ENCODE results near the gene PCGF3.

PCGF3 gene

DNA sequence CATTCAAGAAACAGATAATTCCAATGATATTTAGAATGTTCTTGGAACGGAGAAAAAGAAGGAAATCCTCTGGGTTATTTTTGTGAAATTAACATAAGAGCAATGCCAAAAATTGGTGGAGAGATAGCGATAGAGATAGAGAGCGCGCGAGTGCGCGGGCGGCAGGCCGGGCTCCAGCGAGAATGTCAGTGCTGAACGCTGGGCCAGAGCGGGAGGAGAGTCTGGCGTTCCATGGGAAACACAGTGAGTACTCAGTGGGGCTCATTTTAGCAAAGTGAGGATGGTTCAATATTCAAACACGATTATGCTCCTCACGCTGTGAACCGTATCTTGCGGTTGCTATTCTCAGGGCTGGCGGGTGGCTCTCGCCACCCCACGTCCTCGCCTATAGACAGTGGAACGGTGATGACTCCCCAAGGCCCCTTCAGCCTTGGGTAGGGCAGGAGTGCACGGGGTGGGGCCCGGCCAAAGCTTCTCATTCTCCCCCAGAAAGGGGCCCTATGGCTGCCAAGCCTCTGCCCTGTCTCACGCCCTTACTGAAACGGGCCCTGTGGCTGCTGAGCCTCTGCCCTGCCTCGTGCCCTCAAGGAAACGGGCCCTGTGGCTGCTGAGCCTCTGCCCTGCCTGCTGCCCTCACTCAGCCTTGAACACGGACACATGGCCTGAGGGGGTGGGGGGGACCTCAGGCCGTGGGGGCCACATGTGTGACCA is 103.4 kb downstream of the PCGF3 start:
- DNase-seq, result no peak

GRCh38 chr4:813900-814299 is 108.3 kb downstream of the PCGF3 start:
- DNase-seq, result no peak

DNA sequence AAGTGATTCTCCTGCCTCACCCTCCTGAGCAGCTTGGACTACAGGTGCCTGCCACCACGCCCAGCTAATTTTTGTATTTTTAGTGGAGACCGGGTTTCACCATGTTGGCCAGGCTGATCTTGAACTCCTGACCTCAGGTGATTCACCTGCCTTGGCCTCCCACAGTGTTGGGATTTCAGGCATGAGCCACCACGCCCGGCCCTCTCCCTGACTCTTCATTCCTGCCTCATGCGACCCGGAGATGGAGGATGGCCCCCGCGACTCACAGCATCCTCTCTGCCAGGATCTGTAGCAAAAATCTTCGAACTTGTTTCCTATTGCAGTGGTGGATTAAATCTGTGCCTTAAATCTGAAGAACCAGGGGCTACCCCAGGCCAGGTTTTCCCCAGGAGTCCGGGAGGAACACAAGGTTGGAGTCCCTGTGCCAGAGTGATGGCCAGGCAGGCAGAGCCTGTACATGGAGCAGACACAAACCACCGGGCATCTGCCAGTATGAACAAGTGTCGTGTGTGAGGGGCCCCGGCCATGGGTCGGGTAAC is 108.7 kb downstream of the PCGF3 start:
- DNase-seq, result no peak

- no peak for DNase-seq
These were observed 110.0 kb downstream of the PCGF3 start for GRCh38 chr4:815464-816146.

GRCh38 chr4:818106-818921 is 112.7 kb downstream of the PCGF3 start:
- no peak for DNase-seq

DNA sequence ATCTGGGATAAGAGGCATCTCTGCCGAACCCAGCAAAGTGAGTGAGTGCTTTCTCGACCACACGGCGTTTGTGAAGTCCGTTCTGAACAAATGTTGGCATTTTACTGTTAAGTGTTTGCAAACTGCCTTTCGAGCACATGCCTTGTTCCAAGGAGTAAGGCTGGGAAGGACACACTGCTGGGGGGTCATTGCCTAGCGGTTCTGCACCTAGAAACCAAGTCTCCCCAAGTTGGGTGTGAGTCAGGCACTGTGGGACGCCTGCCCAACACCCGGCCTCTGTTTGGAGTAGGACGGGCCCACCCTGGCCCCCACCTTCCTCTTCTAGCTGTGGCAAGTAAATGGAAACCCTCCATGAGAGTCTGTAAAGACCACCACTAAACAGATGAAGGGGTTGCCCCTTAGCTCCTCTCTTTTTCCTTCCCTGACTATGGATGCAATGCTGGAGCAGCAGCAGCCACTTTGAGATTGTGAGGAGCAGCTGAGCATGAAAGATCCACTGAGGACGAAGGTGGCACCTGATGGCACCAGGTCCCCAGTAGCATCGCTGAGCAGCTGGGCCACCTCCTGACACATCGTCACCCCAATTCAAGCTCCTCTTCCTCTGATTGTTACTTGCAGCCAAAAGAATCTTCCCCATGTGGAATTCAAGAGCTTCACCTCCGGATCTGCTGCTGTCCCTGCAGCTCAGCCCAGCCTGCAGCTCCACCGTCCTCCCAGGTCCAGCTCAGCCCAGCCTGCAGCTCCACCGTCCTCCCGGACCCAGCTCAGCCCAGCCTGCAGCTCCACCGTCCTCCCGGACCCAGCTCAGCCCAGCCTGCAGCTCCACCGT is 114.0 kb downstream of the PCGF3 start:
- DNase-seq, result no peak
